Right cardiac atrium (tissue), 5 donors: ENCODE data around the gene GALNT4. TPM values are rescaled to one million over a fixed set of nuclear protein-coding genes. Genes with fewer than 3 reads are reported as not detected.
A peak's percentile ranks its signal among the peaks of the same experiment; 100 is the strongest.

Experiments
- ATAC-seq, 2 donors: fragments of 200-7000 bp; cut with Tn5 transposase; one replicate each; pipeline versions ENCODE4 v1.8.0 to v1.9.1; 2020; ENCODE audit warnings: moderate library complexity in 2 of 2, mild to moderate bottlenecking in 1 of 2
- DNase-seq, 3 donors: peaks; one replicate each; pipeline ENCODE4 v3.0.0-alpha.2; 2020
- H3K27ac ChIP-seq: one replicate; pipeline ENCODE4 v1.5.1; 2013; ENCODE audit warnings: mild to moderate bottlenecking, low read length, control low read depth, moderate library complexity
- H3K27me3 ChIP-seq: one replicate; pipeline ENCODE4 v1.6.1; 2013; ENCODE audit not compliant: control insufficient read depth, insufficient read depth
- H3K4me1 ChIP-seq: one replicate; pipeline ENCODE4 v1.6.1; 2013; ENCODE audit warnings: low read length; ENCODE audit not compliant: control insufficient read depth, insufficient read depth
- H3K4me3 ChIP-seq: one replicate; pipeline ENCODE4 v1.5.1; 2013; ENCODE audit warnings: low read length, control low read depth
- H3K9me3 ChIP-seq: one replicate; pipeline ENCODE4 v1.6.1; 2013; ENCODE audit warnings: low read length; ENCODE audit not compliant: control insufficient read depth
- WGBS: extraction: QIAGEN DNeasy Blood & Tissue Kit; methylation state at CpG from one replicate; pipeline ENCODE4 v1.1.7; 2013; 5-methylcytosine and 5-hydroxymethylcytosine counted together
- intact Hi-C, 4 donors: fragments of 100-400 bp; cut with DNase I; formaldehyde crosslinking; loops; one replicate each; pipeline versions ENCODE4 v1.11.0 to v1.14.0; 2022 to 2023
- polyA plus RNA-seq: library from polyadenylated mRNA; stranded (reverse); fragments of 200-250 nt; gene quantifications from one replicate; pipeline ENCODE4 v1.2.3, GENCODE V29; 2013
- total RNA-seq, 4 donors: library from RNA; stranded (reverse); fragmentation: NEBNext Ultra II Directional; extraction: Animal tissue kit (Norgen Biotek cat#: 25700); gene quantifications; one replicate each; pipeline ENCODE4 v1.2.1, GENCODE V29; 2021
- donor health status: healthy with polysubstance abuse.
- donor health status: DM: no; HTN: yes; CAD: no.
- donor health status: DM: no; HTN: no; CAD: no.
- donor health status: DM: no; HTN: yes; CAD: no; lungs with severe emphysema.
- donor health status: DM: yes; HTN: yes; CAD: no.

The GALNT4 gene
- total and polyA plus RNA-seq, 5 donors, result 2.5 to 5.2 (median 3.9) TPM

DNA sequence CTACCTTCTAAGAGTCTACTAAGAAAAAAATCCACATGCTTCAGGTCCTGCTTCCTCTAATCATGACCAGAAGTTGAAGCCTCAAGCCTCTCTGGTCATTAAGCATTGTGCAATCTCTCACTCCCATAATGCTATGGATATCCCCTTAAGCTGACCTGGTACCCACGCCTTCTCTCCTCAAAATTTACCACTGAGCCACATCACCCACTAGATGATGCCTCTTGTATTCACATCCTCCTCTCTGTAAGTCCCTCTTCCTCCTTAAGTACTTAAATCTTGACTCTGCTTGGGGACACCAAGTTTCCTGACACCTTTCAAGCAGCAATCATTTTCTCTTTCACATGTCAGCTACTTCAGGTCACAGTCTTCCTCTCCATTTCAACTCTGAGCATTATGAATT, 9.8 kb downstream of the GALNT4 start:
- WGBS, result 92% methylated on average over 1 of the region's 1 CpG
- Histone ChIP-seq H3K4me1 (peaks cover 8% of the 10 kb centered on the region), H3K9me3 (no peaks in the 10 kb centered on the region), H3K4me3 (no peak overlapping the region), H3K27ac (no peak overlapping the region), H3K27me3 (no peaks in the 10 kb centered on the region)
- intact Hi-C loops, result loop anchor here in 1 of 4 donors (5.0 kb wide), 1 partner anchor 492 kb away; no protein-coding TSS in a partner anchor
- no peak for DNase-seq
- no peak for ATAC-seq

DNA sequence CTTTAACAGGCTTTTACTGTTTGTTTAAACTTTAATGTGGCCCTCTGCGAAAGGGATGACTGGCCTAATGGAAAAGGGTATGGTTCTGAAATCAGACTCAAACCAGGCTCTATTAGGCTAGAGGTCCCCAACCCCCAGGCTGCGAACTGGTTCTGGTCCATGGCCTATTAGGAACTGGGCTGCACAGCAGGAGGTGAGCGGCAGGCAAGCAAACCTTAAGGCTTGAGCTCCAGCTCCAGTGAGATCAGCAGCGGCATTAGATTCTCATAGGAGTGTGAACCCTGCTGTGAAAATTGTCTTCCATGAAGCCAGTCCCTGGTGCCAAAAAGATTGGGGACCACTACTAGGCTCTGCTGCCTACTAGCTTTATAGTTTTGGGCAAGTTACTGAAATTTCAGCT, 11.1 kb downstream of the GALNT4 start:
- ATAC-seq (no peak), DNase-seq (no peak)
- no peaks in the 10 kb centered on the region for H3K27me3 ChIP-seq
- H3K4me3 ChIP-seq, result no peak overlapping the region
- H3K4me1 ChIP-seq, result peaks cover 8% of the 10 kb centered on the region
- H3K9me3 ChIP-seq, result no peaks in the 10 kb centered on the region
- no peak overlapping the region for H3K27ac ChIP-seq
- intact Hi-C loops, result no loop called here
- WGBS, result 89% methylated on average over 4 of the region's 4 CpGs

DNA sequence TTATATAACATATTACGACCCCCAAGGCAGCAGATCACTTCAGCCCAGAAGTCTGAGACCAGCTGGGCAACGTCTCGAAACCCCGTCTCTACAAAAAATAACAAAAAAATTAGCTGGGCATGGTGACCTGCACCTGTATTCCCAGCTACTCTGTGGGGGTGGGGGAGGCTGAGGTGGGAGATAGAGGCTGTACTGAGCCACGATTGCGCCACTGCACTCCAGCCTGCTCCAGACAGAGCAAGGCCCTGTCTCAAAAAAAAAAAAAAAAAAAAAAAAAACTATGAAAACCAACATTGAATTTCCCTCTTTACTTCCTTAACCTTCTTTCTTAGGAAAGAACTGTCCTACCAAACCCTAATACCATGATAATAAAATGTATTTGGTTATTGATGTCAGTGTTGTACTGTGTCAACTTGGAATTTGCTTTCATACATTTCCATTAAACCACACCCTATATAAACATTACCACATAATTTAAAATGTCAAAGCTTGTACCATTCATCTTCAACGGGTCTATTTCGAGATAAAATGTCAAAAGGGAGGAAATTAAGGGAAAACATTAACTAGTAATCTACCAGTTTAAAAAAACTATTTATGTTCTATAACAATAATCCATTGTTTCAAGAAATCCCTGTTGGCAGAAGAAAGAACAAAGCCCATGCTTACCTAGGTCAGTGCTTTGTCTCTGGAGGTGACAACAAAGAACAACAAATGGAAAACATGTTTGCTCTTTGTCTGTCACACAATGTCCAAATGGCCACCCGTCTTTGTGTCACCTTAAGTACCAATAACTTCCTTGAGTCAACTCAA, 17.4 kb downstream of the GALNT4 start:
- H3K4me1 ChIP-seq, result no peaks in the 10 kb centered on the region
- no peaks in the 10 kb centered on the region for H3K9me3 ChIP-seq
- WGBS, result 76% methylated on average over 9 of the region's 9 CpGs
- H3K27me3 ChIP-seq, result no peaks in the 10 kb centered on the region
- peak in 1 of 3 donors; percentile 46 for DNase-seq
- no peak overlapping the region for H3K27ac ChIP-seq
- peak in 1 of 2 donors; percentile 90 for ATAC-seq
- intact Hi-C loops, result no loop called here
- H3K4me3 ChIP-seq, result no peak overlapping the region

DNA sequence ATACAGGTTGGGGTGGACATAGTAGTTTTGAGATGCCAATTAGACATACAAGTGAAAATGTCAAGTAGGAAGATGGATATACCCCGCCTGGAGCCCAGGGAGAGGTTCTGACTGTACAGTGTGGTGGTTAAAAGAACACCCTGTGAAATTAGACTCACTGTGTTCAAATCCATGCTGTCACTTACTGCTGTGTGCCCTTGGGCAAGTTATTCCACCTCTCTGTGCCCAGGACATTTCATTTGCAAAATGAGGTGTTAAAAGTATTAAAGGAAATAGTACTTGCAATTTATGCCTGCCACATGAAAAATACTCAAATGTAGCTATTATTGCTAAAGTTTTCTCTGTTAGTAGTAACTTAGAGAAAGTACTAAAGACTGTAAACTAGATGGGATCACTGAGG, 18.5 kb downstream of the GALNT4 start:
- WGBS, result 50% methylated on average over 1 of the region's 1 CpG
- H3K4me1 ChIP-seq, result no peaks in the 10 kb centered on the region
- H3K27ac ChIP-seq, result no peak overlapping the region
- ATAC-seq, result no peak
- H3K9me3 ChIP-seq, result no peaks in the 10 kb centered on the region
- H3K27me3 ChIP-seq, result no peaks in the 10 kb centered on the region
- DNase-seq, result no peak
- intact Hi-C loops, result no loop called here
- no peak overlapping the region for H3K4me3 ChIP-seq

DNA sequence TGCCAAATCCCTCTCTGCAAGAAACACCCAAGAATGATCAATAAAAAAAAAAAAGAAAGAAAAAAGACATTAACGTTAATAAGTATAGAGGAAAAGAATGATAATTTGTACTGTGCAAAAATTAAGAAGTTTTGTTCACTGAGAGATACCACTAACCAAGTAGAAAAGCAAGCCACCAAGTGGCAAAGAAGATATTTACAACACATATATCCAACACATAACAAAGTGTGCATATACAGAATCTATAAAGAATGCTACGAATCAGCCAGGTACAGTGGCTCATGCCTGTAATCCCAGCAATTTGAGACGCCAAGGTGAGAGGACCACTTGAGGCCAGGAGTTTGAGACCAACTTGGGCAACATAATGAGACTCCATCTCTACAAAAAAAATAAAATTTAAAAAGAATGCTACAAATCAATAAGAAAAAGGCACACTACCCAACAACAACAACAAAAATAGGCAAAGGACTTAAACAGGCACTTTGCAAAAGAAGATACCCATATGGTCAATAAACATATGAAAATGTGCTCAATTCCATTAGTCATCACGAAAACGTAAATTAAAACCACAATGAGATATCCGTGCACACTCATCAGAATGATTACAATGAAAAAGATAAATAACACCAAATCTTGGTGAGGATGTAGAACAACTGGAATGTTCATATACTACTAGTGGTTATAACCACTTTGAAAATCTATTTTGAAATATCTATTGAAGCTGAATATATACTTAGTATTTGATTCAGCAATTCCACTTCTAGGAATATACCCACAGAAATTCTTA, 19.8 kb downstream of the GALNT4 start:
- DNase-seq, result no peak
- Histone ChIP-seq H3K4me1 (no peaks in the 10 kb centered on the region), H3K9me3 (no peaks in the 10 kb centered on the region), H3K27ac (no peak overlapping the region), H3K27me3 (no peaks in the 10 kb centered on the region), H3K4me3 (no peak overlapping the region)
- WGBS, result 94% methylated on average over 6 of the region's 6 CpGs
- no peak for ATAC-seq
- intact Hi-C loops, result no loop called here

DNA sequence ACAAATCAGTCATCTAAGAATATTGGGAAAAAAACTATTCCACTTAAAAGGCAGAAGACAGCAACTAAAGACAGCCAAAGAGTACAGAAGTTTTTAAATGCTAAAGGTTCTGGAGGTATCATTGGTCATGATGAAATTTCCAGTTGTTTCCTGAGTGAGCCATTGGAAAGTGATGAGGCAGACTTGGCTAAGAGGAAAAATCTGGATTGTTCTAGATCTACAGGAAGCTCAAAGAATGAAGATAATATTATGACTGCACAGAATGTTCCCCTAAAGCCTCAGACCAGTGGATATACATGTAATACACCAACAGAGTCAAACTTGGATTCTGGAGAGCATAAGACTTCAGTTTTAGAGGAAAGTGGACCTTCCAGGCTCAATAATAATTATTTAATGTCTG, 22.8 kb downstream of the GALNT4 start:
- H3K4me3 ChIP-seq, result no peak overlapping the region
- intact Hi-C loops, result no loop called here
- no peaks in the 10 kb centered on the region for H3K27me3 ChIP-seq
- no peaks in the 10 kb centered on the region for H3K9me3 ChIP-seq
- H3K27ac ChIP-seq, result no peak overlapping the region
- H3K4me1 ChIP-seq, result no peaks in the 10 kb centered on the region
- DNase-seq (no peak), ATAC-seq (peak in 1 of 2 donors; percentile 83)

DNA sequence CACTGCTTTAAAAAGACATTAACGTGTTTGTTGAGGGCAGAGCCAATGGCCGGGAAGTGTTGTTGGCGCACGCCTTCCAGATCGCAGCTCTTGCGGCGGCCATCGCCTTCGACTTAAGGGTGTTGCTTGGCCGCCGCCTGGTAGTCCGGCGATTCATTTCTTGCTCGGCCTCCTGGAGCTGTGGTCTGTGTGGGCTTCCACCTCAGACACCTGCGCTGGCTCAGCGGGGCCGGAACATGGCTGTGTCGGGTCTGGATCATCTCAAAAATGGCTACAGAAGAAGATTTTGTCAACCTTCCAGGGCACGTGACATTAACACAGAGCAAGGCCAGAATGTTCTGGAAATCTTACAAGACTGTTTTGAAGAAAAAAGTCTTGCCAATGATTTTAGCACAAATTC, 24.7 kb downstream of the GALNT4 start:
- Histone ChIP-seq H3K27me3 (no peaks in the 10 kb centered on the region), H3K9me3 (no peaks in the 10 kb centered on the region), H3K4me1 (no peaks in the 10 kb centered on the region), H3K4me3 (no peak overlapping the region), H3K27ac (no peak overlapping the region)
- DNase-seq (peak in 2 of 3 donors; percentile 56 to 57), ATAC-seq (no peak)
- WGBS, result 90% methylated on average over 19 of the region's 19 CpGs
- intact Hi-C loops, result no loop called here

DNA sequence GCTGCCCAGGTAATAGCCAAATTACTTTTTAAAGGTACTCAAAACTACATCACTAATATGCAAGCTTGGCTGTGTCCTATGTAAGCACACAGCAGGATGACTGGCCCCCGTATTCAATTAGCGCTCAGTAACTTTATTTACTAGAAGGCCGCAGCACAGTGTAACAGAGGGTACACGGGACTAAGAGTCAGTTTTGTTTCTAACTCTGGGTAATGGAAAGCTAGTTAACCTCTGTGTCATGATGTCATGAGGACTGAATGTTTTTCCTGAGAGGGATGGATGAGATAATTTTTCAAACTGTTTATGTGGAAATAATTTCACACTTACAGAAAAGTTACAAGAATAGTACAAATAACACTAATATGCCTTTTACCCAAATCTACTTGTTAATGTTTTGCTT, 27.1 kb downstream of the GALNT4 start:
- intact Hi-C loops, result no loop called here
- H3K4me1 ChIP-seq, result no peaks in the 10 kb centered on the region
- H3K27ac ChIP-seq, result peak overlapping the region; percentile 17
- no peaks in the 10 kb centered on the region for H3K27me3 ChIP-seq
- H3K9me3 ChIP-seq, result no peaks in the 10 kb centered on the region
- peak; percentile 75 to 79 for ATAC-seq
- 59% methylated on average over 4 of the region's 4 CpGs for WGBS
- no peak for DNase-seq
- no peak overlapping the region for H3K4me3 ChIP-seq

DNA sequence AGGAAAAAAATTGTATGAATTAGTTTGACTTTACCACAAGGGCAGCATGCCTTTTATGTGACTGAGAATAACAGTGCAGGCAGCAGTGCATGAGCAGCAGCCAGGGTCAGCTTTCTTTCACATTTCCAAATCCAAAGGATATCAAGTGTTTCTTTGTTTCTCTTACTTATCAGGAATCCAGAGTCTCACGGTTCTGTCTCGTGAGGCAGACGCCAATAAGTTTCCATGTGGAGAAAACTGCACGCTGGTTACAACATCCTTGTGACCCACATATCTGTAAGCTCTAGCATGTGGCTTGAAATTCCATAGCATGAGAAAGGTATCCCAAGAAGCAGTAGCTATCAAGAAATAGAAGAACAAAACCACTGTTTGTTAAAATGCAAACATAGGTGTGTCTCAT, 27.6 kb downstream of the GALNT4 start:
- WGBS, result 52% methylated on average over 4 of the region's 4 CpGs
- peak overlapping the region; percentile 17 for H3K27ac ChIP-seq
- intact Hi-C loops, result no loop called here

DNA sequence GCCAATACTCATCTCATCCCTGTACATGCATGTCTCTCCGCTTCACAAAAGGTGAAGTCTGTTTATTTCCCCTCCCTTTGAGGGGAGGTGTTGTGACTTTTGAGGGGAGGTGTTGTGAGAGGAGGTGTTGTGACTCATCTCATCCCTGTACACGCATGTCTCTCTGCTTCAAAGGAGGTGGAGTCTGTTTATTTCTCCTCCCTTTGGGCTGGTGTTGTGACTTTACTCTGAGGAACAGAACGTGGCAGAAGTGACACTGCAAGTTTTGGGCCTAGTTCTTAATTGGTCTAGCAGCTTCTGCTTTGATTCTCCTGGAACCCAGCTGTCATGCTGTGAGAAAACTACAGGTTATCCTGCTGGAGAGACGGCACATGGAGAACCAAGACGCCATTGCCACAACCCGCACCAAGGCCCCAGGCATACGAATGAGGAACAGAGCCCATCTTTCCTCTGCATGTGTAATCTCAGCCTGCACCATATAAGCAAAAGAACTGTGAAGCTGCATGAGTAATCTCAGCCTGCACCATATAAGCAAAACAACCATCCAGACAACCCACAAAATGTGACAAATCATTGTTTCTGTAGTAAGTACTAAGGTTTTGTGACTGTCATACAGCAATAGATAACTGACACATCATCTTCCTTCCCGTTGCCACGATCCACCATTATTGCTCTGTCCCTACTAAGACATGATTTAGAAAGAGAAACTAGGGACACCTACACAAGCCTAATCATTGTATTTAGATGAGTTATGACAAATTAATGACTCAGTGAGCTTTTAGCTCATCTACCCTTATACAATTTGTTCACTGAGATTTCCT, 30.0 kb downstream of the GALNT4 start:
- no peak for DNase-seq

More for the DNA sequence above, 27.6 kb downstream of the GALNT4 start:
- DNase-seq, result peak in 1 of 3 donors; percentile 60
- Histone ChIP-seq H3K4me1 (no peaks in the 10 kb centered on the region), H3K4me3 (no peak overlapping the region), H3K27me3 (no peaks in the 10 kb centered on the region), H3K9me3 (no peaks in the 10 kb centered on the region)
- ATAC-seq, result peak; percentile 77

More for the DNA sequence above, 30.0 kb downstream of the GALNT4 start:
- ATAC-seq, result no peak
- no peak overlapping the region for H3K4me3 ChIP-seq
- H3K9me3 ChIP-seq, result no peaks in the 10 kb centered on the region
- intact Hi-C loops, result no loop called here
- no peak overlapping the region for H3K27ac ChIP-seq
- H3K4me1 ChIP-seq, result no peaks in the 10 kb centered on the region
- no peaks in the 10 kb centered on the region for H3K27me3 ChIP-seq
- WGBS, result 92% methylated on average over 9 of the region's 9 CpGs
